H9 (cell line): Measurements from ENCODE around the gene DMXL2. TPM values are rescaled to one million over a fixed set of nuclear protein-coding genes. Genes with fewer than 3 reads are reported as not detected.

Experiments
- DNase-seq: peaks from one replicate; pipeline ENCODE4 v3.0.0-alpha.2; 2017
- H2AFZ ChIP-seq: one replicate; pipeline ENCODE4 v1.6.1; 2013; ENCODE audit warnings: mild to moderate bottlenecking, low read length, control low read depth, moderate library complexity
- H2AK5ac ChIP-seq: 2 replicates; pipeline ENCODE4 v1.6.1; 2013; ENCODE audit warnings: low read length, control low read depth, mixed read lengths; ENCODE audit not compliant: insufficient read length
- H2BK120ac ChIP-seq: one replicate; pipeline ENCODE4 v1.6.1; 2013; ENCODE audit warnings: low read depth, mild to moderate bottlenecking, low read length, control low read depth, inconsistent platforms; ENCODE audit not compliant: poor library complexity, severe bottlenecking
- H2BK12ac ChIP-seq: 2 replicates; pipeline ENCODE4 v1.6.1; 2013; ENCODE audit warnings: low read length, control low read depth, mixed read lengths, low read depth; ENCODE audit not compliant: insufficient read length
- H2BK15ac ChIP-seq: 2 replicates; pipeline ENCODE4 v1.6.1; 2013; ENCODE audit warnings: low read depth, low read length, control low read depth
- H2BK20ac ChIP-seq: one replicate; pipeline ENCODE4 v1.6.1; 2013; ENCODE audit warnings: low read depth, mild to moderate bottlenecking, low read length, control low read depth, inconsistent platforms; ENCODE audit not compliant: poor library complexity, severe bottlenecking
- H2BK5ac ChIP-seq: 2 replicates; pipeline ENCODE4 v1.6.1; 2013; ENCODE audit warnings: low read length, control low read depth, mixed read lengths; ENCODE audit not compliant: insufficient read length
- H3K14ac ChIP-seq: 2 replicates; pipeline ENCODE4 v1.6.1; 2013; ENCODE audit warnings: low read length, control low read depth; ENCODE audit not compliant: insufficient read depth
- H3K18ac ChIP-seq: 2 replicates; pipeline ENCODE4 v1.6.1; 2013; ENCODE audit warnings: low read depth, mild to moderate bottlenecking, mixed read lengths, low read length, control low read depth; ENCODE audit not compliant: insufficient read length
- H3K23ac ChIP-seq: 2 replicates; pipeline ENCODE4 v1.6.1; 2013; ENCODE audit warnings: low read length, control low read depth, mixed read lengths, low read depth; ENCODE audit not compliant: insufficient read length
- H3K23me2 ChIP-seq: 2 replicates; pipeline ENCODE4 v1.6.1; 2013; ENCODE audit warnings: low read depth, mild to moderate bottlenecking, mixed read lengths, low read length, control low read depth; ENCODE audit not compliant: insufficient read length, poor library complexity, severe bottlenecking
- H3K27ac ChIP-seq: 2 replicates; pipeline ENCODE4 v1.5.1; 2013; ENCODE audit warnings: low read length, control low read depth, mixed read lengths, low read depth; ENCODE audit not compliant: insufficient read length
- H3K27me3 ChIP-seq: 2 replicates; pipeline ENCODE4 v1.6.1; 2013; ENCODE audit warnings: low read length, control low read depth, inconsistent platforms; ENCODE audit not compliant: insufficient read depth
- H3K4ac ChIP-seq: 2 replicates; pipeline ENCODE4 v1.6.1; 2013; ENCODE audit warnings: low read depth, mild to moderate bottlenecking, control low read depth, inconsistent platforms, low read length, moderate library complexity
- H3K4me1 ChIP-seq: 2 replicates; pipeline ENCODE4 v1.6.1; 2013; ENCODE audit warnings: low read length, control low read depth, inconsistent platforms; ENCODE audit not compliant: insufficient read depth
- H3K4me2 ChIP-seq: 2 replicates; pipeline ENCODE4 v1.6.1; 2013; ENCODE audit warnings: low read length, control low read depth, mixed read lengths; ENCODE audit not compliant: insufficient read length, insufficient read depth
- H3K56ac ChIP-seq: 2 replicates; pipeline ENCODE4 v1.6.1; 2013; ENCODE audit warnings: low read depth, mild to moderate bottlenecking, mixed read lengths, low read length, control low read depth; ENCODE audit not compliant: insufficient read length
- H3K79me1 ChIP-seq: 2 replicates; pipeline ENCODE4 v1.6.1; 2013; ENCODE audit warnings: low read depth, mild to moderate bottlenecking, moderate library complexity, low read length, control low read depth, inconsistent platforms; ENCODE audit not compliant: insufficient read depth, poor library complexity, severe bottlenecking
- H3K79me2 ChIP-seq: 2 replicates; pipeline ENCODE4 v1.6.1; 2013; ENCODE audit warnings: low read length, control low read depth, inconsistent platforms; ENCODE audit not compliant: insufficient read depth
- H3K9ac ChIP-seq: 2 replicates; pipeline ENCODE4 v1.6.1; 2013; ENCODE audit warnings: low read length, control low read depth, mixed read lengths; ENCODE audit not compliant: insufficient read length; ENCODE audit errors: extremely low read depth
- H3K9me3 ChIP-seq: one replicate; pipeline ENCODE4 v1.6.1; 2013; ENCODE audit warnings: low read depth, low read length, inconsistent platforms; ENCODE audit not compliant: control insufficient read depth
- H3T11ph ChIP-seq: one replicate; pipeline ENCODE4 v1.6.1; 2013; ENCODE audit warnings: mild to moderate bottlenecking, low read length, control low read depth, inconsistent platforms
- H4K20me1 ChIP-seq: one replicate; pipeline ENCODE4 v1.6.1; 2013; ENCODE audit not compliant: control insufficient read depth, insufficient read length, insufficient read depth
- H4K5ac ChIP-seq: 2 replicates; pipeline ENCODE4 v1.6.1; 2013; ENCODE audit warnings: low read depth, mild to moderate bottlenecking, mixed read lengths, low read length, control low read depth; ENCODE audit not compliant: insufficient read length
- H4K8ac ChIP-seq: replicated peaks from 2 replicates; pipeline ENCODE4 v1.6.1; 2013; ENCODE audit warnings: low read length, control low read depth, mixed read lengths, low read depth; ENCODE audit not compliant: insufficient read length
- H4K91ac ChIP-seq: 2 replicates; pipeline ENCODE4 v1.6.1; 2013; ENCODE audit warnings: low read depth, mild to moderate bottlenecking, moderate library complexity, mixed read lengths, low read length, control low read depth; ENCODE audit not compliant: insufficient read length
- H3K27ac Mint-ChIP-seq, 3 experiments: 2 replicates in 2 of 3; 3 replicates in 1 of 3; pipeline ENCODE4 v1.8.0; 2020 to 2021; ENCODE audit warnings: mixed read lengths in 3 of 3, mild to moderate bottlenecking in 1 of 3, moderate library complexity in 1 of 3
- H3K27me3 Mint-ChIP-seq: 2 replicates; pipeline ENCODE4 v1.8.0; 2021; ENCODE audit warnings: low read depth, mild to moderate bottlenecking, moderate library complexity, mixed read lengths
- H3K36me3 Mint-ChIP-seq, 3 experiments: 2 replicates in 2 of 3; 3 replicates in 1 of 3; pipeline ENCODE4 v1.8.0; 2020 to 2021; ENCODE audit warnings: low read depth in 3 of 3, mixed read lengths in 3 of 3; ENCODE audit not compliant: insufficient read depth in 1 of 3
- H3K4me1 Mint-ChIP-seq, 2 experiments: 2 replicates each; pipeline ENCODE4 v1.8.0; 2020; ENCODE audit warnings: mixed read lengths in 2 of 2
- H3K4me3 Mint-ChIP-seq, 2 experiments: 2 replicates in 1 of 2; 3 replicates in 1 of 2; pipeline ENCODE4 v1.8.0; 2020 to 2021; ENCODE audit warnings: mild to moderate bottlenecking in 2 of 2, mixed read lengths in 2 of 2, moderate library complexity in 1 of 2
- H3K9me3 Mint-ChIP-seq, 2 experiments: 2 replicates in 1 of 2; 3 replicates in 1 of 2; pipeline ENCODE4 v1.8.0; 2020; ENCODE audit warnings: mild to moderate bottlenecking in 2 of 2, mixed read lengths in 2 of 2, moderate library complexity in 1 of 2
- CTCF ChIP-seq: fragments of 200-600 bp; sonication (generic); conservative IDR thresholded peaks from 3 replicates; pipeline ENCODE4 v1.8.0; 2021; ENCODE audit warnings: antibody characterized with exemption, mild to moderate bottlenecking
- WGBS: extraction: QIAGEN DNeasy Blood & Tissue Kit; methylation state at CpG from one replicate; pipeline ENCODE4 v1.1.7; 2013; ENCODE audit warnings: missing lambda C conversion rate, low lambda C conversion rate, mixed read lengths; ENCODE audit not compliant: insufficient read length; ENCODE audit errors: extremely low coverage; 5-methylcytosine and 5-hydroxymethylcytosine counted together
- total RNA-seq: library from RNA; stranded (reverse); gene quantifications from 2 replicates; pipeline ENCODE4 v1.2.1, GENCODE V29; 2021

The DMXL2 gene
- total RNA-seq, 1 experiment from 2014 or later: 13.9 TPM

GRCh38 chr15:51661072-51661471 lies 38.5 kb upstream of the DMXL2 start:
- no peak overlapping the region for H3K14ac ChIP-seq
- Mint-ChIP-seq H3K27ac (no peak overlapping the region), H3K36me3 (no peaks in the 10 kb centered on the region), H3K9me3 (no peaks in the 10 kb centered on the region), H3K4me1 (no peaks in the 10 kb centered on the region), H3K27me3 (no peaks in the 10 kb centered on the region; the same call in 1 of the 2 replicates), H3K4me3 (no peak overlapping the region)
- H4K20me1 ChIP-seq: no peaks in the 10 kb centered on the region
- no peak overlapping the region for H2AK5ac ChIP-seq
- no CpG with 5 or more reads among the region's 2 CpGs for WGBS
- no peak overlapping the region for H4K8ac ChIP-seq
- no peak overlapping the region for H3K4me2 ChIP-seq
- no peak for DNase-seq
- no peak for TF ChIP-seq CTCF
- H3K79me1 ChIP-seq: no peaks in the 10 kb centered on the region
- H3K27ac ChIP-seq: no peak overlapping the region
- H2BK5ac ChIP-seq: no peak overlapping the region
- H3K9ac ChIP-seq: no peak overlapping the region
- H3K23ac ChIP-seq: no peak overlapping the region
- H2BK120ac ChIP-seq: no peak overlapping the region
- no peaks in the 10 kb centered on the region for H3K79me2 ChIP-seq
- H2AFZ ChIP-seq: no peak overlapping the region
- no peak overlapping the region for H4K91ac ChIP-seq
- no peak overlapping the region for H3K4ac ChIP-seq
- no peak overlapping the region for H3T11ph ChIP-seq
- no peaks in the 10 kb centered on the region for H3K27me3 ChIP-seq
- H3K4me1 ChIP-seq: no peaks in the 10 kb centered on the region
- no peak overlapping the region for H2BK20ac ChIP-seq
- H4K5ac ChIP-seq: no peak overlapping the region
- H2BK12ac ChIP-seq: no peak overlapping the region
- H3K56ac ChIP-seq: no peak overlapping the region
- no peak overlapping the region for H3K18ac ChIP-seq
- no peak overlapping the region for H2BK15ac ChIP-seq
- H3K23me2 ChIP-seq: no peaks in the 10 kb centered on the region
- H3K9me3 ChIP-seq: no peaks in the 10 kb centered on the region
